Islet precursor cell (in vitro differentiated cells): Measurements from ENCODE around the gene KIF20A.
"Not testable (repeated sequence)": the region's sequence is repeated elsewhere in the genome, so short reads cannot be mapped to it uniquely, and the experiment has no call there.

Experiments used
- DNase-seq: peaks from one replicate; pipeline ENCODE4 v3.0.0-alpha.2; 2018

The KIF20A gene

GRCh38 chr5:138188626-138189025 is 9.7 kb downstream of the KIF20A start:
- DNase-seq, result no peak

DNA sequence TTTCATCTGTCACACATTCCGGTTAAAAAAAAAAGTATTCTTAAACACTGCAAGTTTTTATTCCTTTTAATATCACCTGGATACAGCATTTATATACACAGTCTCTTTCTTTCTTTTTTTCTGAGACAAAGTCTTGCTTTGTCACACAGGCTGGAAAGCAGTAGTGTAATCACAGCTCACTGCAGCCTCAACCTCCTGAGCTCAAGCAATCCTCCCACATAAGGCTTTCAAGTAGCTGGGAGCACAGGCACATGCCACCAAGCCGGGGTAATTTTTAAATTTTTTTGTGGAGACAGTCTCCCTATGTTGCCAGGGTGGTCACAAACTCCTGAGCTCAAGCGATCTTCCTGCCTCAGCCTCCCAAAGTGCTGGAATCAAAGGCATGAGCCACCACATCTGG is 13.9 kb downstream of the KIF20A start:
- DNase-seq, result no peak

- DNase-seq, result not testable (repeated sequence)
Observed at GRCh38 chr5:138193859-138194258, 14.9 kb downstream of the KIF20A start.

DNA sequence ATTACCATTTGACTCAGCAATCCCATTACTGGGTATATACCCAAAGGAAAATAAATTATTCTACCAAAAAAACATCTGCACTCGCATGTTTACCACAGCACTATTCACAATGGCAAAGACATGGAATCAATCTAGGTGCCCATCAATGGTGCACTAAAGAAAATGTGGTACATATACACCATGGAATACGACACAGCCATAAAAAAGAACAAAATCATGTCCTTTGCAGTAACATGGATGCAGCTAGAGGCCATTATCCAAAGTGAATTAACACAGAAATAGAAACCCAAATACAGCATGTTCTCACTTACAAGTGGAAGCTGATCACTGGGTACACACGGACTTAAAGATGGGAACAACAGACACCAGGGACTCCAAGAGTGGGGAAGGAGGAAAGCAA is 32.1 kb downstream of the KIF20A start:
- DNase-seq, result no peak

DNA sequence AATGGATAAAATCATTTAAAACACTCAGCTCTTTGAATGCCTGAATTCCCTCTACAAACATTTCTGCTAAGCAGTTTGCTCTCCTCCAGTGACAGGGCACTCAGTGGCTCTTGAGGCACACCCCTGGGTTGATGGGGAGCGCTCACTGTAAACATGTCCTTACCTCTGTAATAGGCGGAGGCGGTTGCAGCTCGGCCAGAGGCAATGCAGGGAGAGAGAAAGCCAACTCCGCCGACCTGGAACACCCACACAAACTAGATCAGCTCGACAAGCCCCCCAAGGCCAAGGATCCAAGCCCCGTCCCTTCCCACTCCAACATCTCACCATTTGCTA is 33.9 kb downstream of the KIF20A start:
- DNase-seq, result no peak

DNA sequence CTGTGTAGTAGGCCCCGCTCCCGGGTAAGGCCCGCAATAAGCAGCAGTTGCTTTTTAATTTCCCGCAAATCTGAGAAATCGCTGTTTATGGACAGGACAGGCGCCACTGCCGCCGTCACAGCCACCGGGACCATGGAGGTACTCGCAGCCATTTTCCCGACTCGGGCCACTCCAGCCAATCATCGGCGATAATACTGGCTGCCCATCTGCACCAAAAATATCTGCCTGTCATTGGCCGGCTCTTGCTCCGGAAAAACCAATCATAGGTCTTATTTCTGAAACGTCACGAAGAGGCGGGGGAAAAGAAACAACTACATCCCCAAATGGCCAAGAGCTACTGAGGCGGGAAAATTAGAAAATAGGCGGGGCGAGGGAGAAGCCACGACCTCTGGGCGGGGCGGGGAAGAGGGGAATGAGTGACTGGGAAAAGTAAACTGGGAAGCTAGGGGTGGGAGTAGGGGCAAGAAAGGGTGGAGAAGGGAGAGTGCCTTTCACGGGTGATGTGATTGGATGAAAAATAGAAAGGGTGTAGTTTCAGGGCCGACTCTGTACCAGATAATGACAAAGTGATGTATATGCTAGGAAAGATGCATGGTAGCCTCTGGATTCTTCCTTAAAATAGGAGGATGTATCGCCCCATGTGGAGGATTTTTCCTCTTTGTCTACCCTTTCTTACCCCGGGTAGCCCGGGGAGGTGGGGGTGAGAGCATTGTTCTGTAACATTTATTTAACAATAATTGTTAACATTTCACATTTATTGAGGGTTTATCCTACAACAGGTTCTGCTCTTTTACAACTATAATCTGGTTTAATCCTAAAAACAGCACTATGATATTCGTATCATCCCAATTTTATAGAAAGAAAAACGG is 34.5 kb downstream of the KIF20A start, which contains the start of gene CDC23:
TSS of gene CDC23 (minus strand) at position 163 of the 869 bp plus-strand sequence. CDS start at position 152, 11 bp downstream.
- DNase-seq, result peak; percentile 99

DNA sequence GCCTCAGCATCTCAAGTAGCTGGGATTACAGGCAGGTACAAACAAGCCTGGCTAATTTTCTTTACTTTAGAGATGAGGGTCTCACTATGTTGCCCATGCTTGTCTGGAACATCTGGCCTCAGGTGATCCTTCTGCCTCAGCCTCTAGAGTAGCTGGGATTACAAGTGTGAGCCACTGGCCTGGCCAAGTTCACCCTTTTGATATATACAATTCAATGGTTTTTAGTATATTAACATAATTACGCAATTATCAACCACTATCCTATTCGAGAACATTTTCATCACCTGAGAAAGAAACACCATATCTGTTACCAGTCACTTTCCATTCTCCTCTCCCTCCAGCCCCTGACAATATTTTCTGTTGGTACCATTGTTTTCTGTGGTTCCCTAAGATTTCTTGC is 37.9 kb downstream of the KIF20A start:
- no peak for DNase-seq

DNA sequence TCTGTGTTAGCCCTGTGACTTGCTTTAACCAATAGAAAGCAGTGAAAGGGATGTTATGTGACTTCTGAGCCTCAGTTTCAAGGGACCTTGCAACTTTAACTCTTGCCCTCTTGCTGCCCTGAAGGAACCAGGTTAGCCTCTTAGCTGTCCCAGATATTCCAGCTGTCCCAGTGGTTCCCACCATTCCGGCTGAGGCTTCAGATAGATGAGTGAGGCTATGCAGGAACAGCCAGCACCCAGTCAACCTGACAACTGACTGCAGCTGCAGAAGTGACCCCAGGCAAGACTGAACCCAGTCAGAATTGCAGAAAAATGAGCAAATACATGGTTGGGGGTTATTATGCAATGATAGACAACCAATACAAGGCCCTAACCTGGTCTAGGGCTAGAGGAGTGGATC is 44.6 kb downstream of the KIF20A start:
- DNase-seq, result no peak

DNA sequence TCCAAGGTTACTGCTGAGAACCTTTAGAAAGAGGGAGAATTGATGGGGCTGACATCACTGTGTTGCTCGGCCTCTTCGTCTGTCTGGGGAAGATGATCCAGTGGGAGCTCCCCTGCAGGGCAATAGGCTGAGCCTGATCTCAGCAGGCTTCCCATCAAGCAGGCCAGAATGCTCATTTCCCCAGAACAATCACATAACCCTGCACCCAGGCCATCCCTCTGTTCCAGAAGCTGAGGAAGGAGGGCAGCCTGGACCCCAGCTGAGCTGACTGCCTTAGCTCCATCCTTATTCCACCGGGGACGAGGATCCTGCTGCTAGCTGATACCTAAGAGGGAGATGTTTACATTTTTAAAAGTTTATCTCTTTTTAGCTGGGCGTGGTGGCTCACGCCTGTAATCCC is 45.8 kb downstream of the KIF20A start:
- no peak for DNase-seq

DNA sequence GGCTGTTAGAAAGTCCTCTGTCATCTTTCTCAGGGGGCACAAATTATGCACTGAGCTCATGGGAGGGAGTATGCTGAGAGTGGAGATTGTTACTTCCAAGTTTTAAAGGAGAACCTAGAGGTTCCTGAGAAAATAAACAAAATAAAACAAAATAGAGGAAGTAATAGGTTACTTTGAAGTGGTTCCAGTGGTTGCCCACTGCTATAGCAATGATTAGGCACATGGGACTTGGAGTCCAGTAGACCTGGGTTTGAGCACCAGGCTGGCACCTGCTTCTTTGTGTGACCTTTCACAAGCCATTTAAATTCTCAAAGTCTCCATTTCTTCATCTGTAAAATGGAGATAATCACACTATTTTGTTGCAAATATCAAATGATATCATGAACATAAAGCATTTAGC is 48.0 kb downstream of the KIF20A start:
- no peak for DNase-seq

GRCh38 chr5:138229387-138229786 is 50.5 kb downstream of the KIF20A start:
- no peak for DNase-seq

DNA sequence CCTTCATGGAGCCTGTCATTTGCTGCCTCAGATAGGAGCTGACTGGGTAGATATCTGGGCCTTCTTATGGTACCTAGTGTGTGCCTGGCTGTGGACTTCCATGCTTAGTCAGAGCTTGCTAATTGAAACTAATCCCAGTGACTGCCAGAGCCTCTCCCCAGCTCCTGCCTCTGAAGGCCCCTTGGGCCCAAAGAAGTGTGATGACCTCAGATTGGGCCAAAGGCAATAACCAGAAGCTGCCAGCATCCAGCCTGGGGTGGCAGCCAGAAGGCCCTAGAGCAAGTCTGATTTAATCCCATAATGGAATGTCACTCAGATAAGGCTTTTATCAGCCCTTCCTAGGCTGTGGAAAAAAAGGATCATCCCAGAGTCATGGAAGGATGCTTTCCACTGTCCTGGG is 51.3 kb downstream of the KIF20A start:
- DNase-seq, result peak; percentile 92

- DNase-seq, result no peak
Observed at GRCh38 chr5:138230981-138231589, 52.2 kb downstream of the KIF20A start.

DNA sequence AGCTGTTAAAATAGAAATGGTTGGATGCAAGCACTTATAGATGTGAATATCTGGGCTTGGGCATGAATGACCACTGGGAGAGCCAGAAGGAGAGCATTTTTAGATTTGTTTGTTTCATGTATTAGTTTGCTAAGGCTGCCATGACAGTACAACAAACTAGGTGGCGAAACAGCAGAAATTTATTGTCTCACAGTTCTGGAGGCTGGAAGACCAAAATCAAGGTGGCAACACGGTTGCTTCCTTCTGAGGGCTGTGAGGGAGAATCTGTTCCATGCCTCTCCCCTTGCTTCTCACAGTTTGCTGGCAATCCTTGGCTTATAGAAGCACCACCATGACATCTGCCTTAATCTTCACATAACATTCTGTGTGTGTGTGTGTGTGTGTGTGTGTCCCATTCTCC is 54.4 kb downstream of the KIF20A start:
- DNase-seq, result no peak

GRCh38 chr5:138234651-138235050 is 55.7 kb downstream of the KIF20A start:
- DNase-seq, result no peak
